ENCODE results near the gene ZNRF3. TPM values are rescaled to one million over a fixed set of nuclear protein-coding genes. Genes with fewer than 3 reads are reported as not detected.

ZNRF3 gene
- total RNA-seq, 3 donors from 2014 or later, result 5.5 to 10.6 (median 5.8) TPM

- no peak overlapping the region for H3K4me3 ChIP-seq
- no peak for TF ChIP-seq CTCF (IDR thresholded peaks at IDR 0.05)
- DNase-seq (peak; percentile 63 to 75 (median 68)), ATAC-seq (peak; percentile 57)
- intact Hi-C loops (cut with DNase I, micrococcal nuclease), result no loop called here
- H3K4me1 ChIP-seq (ENCODE audit: low read depth), result peaks cover 8% of the 10 kb centered on the region
- no peaks in the 10 kb centered on the region for H3K36me3 ChIP-seq (ENCODE audit: low read depth)
- H3K9me3 ChIP-seq, result no peaks in the 10 kb centered on the region
Observed at GRCh38 chr22:29011240-29012100, 128.1 kb downstream of the ZNRF3 start.

DNA sequence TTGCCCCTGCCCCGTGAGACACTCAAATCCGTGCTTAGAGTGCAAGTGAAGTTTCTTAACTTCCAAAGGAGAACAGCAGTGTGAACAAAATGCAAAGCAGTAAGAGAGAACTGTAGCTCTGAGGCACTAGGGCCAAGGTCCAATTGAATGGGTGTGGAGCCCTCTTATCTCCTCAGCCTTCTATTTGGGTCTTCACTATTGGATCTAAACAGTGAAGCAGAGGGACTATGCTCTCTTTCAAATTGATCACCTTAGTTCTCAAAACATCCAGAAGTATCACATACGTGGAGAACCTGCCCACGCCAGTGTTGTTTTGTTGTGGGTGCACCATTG is 128.7 kb downstream of the ZNRF3 start:
- Histone ChIP-seq H3K9me3 (no peaks in the 10 kb centered on the region), H3K36me3 (ENCODE audit: low read depth) (no peaks in the 10 kb centered on the region), H3K4me3 (no peak overlapping the region), H3K4me1 (ENCODE audit: low read depth) (peaks cover 13% of the 10 kb centered on the region)
- TF ChIP-seq CTCF (IDR thresholded peaks at IDR 0.05), result no peak
- peak in 1 of 3 donors; percentile 67 for DNase-seq
- peak; percentile 88 for ATAC-seq
- intact Hi-C loops (cut with DNase I, micrococcal nuclease), result no loop called here

DNA sequence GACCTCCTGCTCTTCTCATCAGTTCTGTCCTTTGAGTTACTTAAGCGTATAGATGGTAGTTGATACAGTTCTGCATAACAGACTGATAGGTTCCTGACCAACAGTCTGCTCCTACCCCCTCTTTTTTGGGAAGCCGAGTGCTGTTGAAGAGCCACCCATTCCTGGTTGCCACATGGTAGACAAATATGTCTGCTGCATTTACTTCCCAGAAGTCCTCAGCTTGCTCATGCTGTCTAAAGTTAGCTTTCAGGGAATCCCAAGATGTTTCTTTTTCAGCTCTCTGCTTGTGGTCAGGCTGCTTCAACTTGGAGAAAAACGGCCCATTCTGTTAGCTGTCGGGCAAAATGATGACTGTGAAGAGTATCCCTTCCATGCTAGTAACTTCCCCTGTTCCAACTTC is 129.6 kb downstream of the ZNRF3 start:
- H3K36me3 ChIP-seq (ENCODE audit: low read depth), result no peaks in the 10 kb centered on the region
- no peak for DNase-seq
- intact Hi-C loops (cut with DNase I, micrococcal nuclease), result no loop called here
- H3K9me3 ChIP-seq, result no peaks in the 10 kb centered on the region
- peaks cover 15% of the 10 kb centered on the region for H3K4me1 ChIP-seq (ENCODE audit: low read depth)
- no peak for TF ChIP-seq CTCF (IDR thresholded peaks at IDR 0.05)
- no peak overlapping the region for H3K4me3 ChIP-seq
- ATAC-seq, result no peak

DNA sequence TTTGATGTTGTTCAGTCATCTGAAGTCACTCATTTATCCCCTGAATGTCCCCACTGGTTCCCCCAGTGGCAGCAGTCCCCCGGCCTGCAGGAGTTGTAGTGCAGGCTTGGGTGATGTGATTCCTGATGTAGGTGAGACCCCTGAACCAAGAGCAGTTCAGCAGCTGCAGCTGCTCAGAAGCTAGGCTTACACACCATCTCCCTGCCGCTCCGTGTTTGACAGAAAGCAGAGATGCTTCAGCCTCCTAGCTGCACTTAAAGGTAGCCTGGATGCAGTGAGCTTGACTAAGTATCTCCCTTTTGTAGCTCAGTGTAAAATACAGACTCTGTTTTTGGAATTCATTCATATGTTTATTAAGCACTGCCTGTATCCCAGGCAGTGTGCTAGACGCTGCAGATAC is 130.9 kb downstream of the ZNRF3 start:
- TF ChIP-seq CTCF (IDR thresholded peaks at IDR 0.05), result no peak
- peaks cover 15% of the 10 kb centered on the region for H3K4me1 ChIP-seq (ENCODE audit: low read depth)
- H3K9me3 ChIP-seq, result no peaks in the 10 kb centered on the region
- intact Hi-C loops (cut with DNase I, micrococcal nuclease), result no loop called here
- no peak for DNase-seq
- H3K36me3 ChIP-seq (ENCODE audit: low read depth), result no peaks in the 10 kb centered on the region
- H3K4me3 ChIP-seq, result no peak overlapping the region
- ATAC-seq, result no peak

GRCh38 chr22:29014773-29015172 is 131.4 kb downstream of the ZNRF3 start:
- intact Hi-C loops (cut with DNase I, micrococcal nuclease), result no loop called here
- peaks cover 15% of the 10 kb centered on the region for H3K4me1 ChIP-seq (ENCODE audit: low read depth)
- no peaks in the 10 kb centered on the region for H3K9me3 ChIP-seq
- ATAC-seq (no peak), DNase-seq (no peak)
- no peak for TF ChIP-seq CTCF (IDR thresholded peaks at IDR 0.05)
- H3K36me3 ChIP-seq (ENCODE audit: low read depth), result no peaks in the 10 kb centered on the region
- no peak overlapping the region for H3K4me3 ChIP-seq

Measured in mucosa of descending colon (tissue), 3 donors.